GM12874 (cell line): Measurements from ENCODE around the gene HMOX2.

ENCODE experiments used
- CTCF ChIP-seq: IDR thresholded peaks from 2 replicates; pipeline ENCODE4 v1.5.1; 2011; ENCODE audit warnings: low read depth, mild to moderate bottlenecking, control low read depth, low read length, moderate library complexity; ENCODE audit not compliant: insufficient read depth

HMOX2 gene

GRCh38 chr16:4537376-4538343 lies 61.5 kb downstream of the HMOX2 start:
- no peak for TF ChIP-seq CTCF

- TF ChIP-seq CTCF = no peak
Measured at GRCh38 chr16:4538350-4539235, 62.4 kb downstream of the HMOX2 start, which contains the start of gene CDIP1. TSS of gene CDIP1 (minus strand) at chr16:4538773. CDS start at chr16:4514130, 24,643 bp downstream.

- TF ChIP-seq CTCF = no peak
Measured at GRCh38 chr16:4539716-4540284, 63.6 kb downstream of the HMOX2 start.

GRCh38 chr16:4544473-4544872 lies 68.3 kb downstream of the HMOX2 start:
- TF ChIP-seq CTCF = no peak

GRCh38 chr16:4548124-4548523 lies 71.9 kb downstream of the HMOX2 start:
- no peak for TF ChIP-seq CTCF

GRCh38 chr16:4550591-4550990 lies 74.4 kb downstream of the HMOX2 start:
- no peak for TF ChIP-seq CTCF

- no peak for TF ChIP-seq CTCF
Measured at GRCh38 chr16:4552541-4552940, 76.3 kb downstream of the HMOX2 start.
